ENCODE measurements around the gene PTPRT.

PTPRT gene

DNA sequence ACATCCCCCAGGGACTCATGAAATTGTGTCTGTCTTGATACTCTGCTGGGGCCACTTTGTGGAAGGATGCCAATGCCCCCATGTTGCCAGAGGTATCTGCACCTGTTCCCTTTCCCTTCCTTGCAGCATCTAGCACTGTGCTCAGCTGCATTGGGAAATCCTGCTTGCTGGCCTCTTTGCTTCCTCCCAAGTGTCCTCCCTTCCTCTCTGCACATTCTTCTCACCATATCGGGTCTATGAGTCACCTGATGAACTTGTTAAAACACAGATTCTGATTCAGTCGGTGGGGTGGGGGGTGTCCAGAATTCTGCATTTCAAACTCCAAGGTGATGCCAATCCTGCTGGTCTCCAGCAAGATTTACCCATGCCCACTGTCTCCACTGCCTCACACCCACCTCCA is 467.8 kb downstream of the PTPRT start:
- DNase-seq (ENCODE audit: low read depth in 2 of 2): no peak

DNA sequence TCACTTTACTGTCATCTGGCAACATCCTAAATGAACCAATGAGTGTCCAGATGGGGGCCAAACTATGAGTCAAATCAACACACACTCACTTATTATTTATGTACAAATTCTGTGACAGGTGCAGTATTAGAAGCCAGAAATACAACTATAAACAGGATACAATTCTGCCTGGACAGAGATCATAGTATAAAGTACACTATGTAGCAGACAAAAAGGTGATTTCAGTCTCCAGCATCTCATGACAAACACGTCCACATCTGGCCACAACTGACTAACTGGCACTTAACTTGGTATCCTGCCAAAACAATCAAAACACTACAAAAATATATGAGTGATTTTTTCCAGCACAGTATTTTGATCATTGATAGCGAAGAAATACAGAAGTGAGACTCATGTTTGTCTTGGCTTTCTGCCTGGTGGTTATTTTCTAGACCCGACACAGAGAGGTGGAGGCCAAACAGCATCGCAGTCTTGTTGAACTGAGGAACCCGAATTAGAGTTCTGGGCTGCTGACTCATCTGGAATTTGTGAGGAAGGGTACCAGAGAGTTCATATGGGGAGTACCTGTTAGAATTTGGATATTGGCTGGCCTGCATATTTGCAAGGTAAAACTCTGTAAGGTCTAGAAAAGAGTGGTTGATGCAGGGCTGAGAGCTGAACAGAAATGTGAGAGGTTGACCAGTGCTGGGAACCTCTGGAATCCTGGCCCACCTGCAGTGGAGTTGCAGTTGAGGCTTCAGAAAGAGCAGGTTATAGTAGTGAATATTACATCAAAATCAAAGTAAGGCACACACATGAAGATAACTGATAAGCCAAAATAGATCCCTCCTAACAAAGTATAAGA is 475.2 kb downstream of the PTPRT start:
- DNase-seq (ENCODE audit: low read depth in 2 of 2): no peak

DNA sequence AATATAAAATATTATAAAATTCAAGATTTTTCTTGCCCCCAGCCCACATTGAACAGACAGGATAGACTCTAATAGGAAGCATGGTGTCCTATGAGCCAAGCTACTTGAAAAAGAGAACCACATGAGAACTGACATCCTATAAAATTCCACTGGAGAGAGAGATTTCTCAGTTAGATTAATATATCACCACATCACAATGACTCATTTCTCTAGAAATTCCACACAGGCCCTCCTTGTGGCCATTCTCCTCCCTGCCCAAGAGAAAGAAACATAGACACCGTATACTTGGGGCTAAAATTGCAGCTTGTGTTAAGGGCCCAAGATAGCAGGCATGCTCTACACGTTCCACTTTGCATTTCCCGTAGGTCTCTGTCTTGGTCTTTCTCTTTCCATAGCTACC is 481.4 kb downstream of the PTPRT start:
- no peak for DNase-seq (ENCODE audit: low read depth in 2 of 2)

DNA sequence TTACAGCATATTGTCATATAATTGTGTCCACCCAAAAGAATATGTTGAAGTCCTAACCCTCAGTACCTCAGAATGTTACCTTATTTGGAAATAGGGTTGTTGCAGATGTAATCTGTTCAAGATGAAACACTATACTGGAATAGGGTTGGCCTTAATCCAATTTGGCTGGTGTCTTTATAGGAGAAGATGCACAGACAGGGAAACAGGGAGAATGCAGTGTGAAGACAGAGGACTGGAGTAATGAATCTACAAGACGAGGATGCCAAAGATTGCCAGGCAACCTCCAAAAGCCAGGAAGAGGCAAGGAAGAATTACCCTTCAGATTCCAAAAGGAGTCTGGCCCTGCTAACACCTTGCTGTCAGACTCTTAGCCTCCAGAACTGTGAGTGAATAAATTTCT is 482.9 kb downstream of the PTPRT start:
- no peak for DNase-seq (ENCODE audit: low read depth in 2 of 2)

DNA sequence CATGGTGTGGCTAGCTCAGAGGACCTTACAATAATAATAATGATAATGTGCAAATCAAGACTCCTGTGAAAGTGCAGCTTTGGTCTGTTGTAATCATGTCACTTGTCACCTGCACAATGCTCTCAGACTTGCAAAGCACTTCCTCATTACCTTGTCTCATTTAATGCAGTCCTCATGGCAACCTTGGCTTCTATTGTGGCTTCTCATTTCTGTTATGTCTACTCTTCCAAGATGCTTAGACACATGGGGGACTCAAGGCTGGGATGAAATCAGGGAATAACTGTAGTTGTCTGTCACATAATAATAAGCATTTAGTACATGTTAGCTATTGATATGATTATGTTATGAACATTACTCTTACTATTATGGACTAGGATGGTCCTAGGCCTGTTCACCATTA is 484.2 kb downstream of the PTPRT start:
- no peak for DNase-seq (ENCODE audit: low read depth in 2 of 2)

DNA sequence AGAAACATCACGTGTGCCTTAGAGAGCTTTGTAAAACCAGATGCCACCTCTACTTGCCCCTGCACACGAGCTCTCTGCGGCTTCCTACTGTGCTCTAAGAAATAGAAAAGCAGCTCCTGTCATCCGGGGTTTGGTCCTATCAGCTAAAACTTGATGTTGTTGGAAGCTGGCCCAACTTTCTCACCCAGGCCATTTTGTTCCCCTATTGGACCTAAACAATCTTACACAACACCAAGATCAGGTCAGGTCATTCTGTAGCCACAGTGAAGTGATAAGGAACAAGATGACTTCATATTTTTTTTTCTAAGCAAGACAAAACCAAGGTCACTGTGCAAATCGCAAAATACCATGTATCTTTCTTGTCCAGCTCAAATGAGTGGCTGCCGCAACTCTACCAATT is 486.0 kb downstream of the PTPRT start:
- DNase-seq (ENCODE audit: low read depth in 2 of 2): no peak

DNA sequence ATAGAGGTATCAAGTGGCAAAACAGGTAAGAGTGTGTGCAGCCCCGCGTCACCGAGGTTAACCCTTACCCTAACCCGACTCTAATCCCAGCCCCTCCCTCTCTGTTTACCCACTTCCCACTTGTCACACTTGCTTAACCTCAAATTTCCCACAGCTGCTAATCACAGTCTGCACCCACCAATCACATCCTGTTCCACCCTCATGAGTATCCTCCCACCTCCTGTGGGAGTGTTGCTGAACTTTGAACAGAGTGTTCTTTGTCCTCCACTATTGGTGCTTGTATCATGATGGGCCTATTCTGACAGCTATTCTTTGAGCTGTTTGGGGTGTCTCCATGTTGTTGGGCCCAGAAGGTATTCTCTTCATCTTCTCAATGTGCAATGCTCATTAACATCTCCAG is 487.8 kb downstream of the PTPRT start:
- no peak for DNase-seq (ENCODE audit: low read depth in 2 of 2)

DNA sequence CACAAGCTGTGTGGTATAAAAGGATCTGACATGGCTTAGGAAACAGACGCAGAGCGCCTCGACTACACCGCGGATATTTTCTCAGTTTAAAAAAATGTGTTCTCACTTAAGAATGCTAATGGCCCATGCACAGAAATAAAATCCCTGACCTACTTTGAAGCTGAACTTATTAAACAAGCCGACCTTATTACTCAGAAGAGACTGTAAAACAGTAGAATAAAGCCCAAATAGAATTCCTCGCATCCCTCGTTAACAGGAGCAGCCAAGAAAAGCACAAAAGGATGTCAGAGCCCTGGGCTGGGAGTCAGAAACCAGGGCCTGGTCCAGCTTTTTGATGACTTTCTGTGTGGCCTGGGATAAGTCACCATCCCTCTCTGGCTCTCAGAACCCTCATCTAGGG is 489.3 kb downstream of the PTPRT start:
- no peak for DNase-seq (ENCODE audit: low read depth in 2 of 2)

DNA sequence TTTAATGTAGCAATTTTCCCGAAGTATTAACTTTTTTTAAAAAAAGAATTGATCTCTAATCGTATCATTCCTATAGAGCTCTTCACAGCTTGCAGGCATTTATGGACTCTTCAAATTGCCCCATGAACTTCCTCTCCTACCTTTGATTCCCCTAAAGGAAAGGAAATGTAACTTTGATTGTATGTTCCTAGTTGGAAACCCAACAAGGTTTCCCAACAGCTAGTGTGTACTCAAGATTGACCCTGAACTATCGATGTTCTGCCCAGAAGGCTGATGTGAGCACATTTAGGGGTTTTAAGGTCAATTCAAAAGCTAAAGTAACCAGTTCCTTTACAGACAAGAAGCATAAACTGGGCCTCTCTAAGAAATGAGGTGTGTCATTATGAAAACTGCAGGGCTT is 491.7 kb downstream of the PTPRT start:
- no peak for DNase-seq (ENCODE audit: low read depth in 2 of 2)

DNA sequence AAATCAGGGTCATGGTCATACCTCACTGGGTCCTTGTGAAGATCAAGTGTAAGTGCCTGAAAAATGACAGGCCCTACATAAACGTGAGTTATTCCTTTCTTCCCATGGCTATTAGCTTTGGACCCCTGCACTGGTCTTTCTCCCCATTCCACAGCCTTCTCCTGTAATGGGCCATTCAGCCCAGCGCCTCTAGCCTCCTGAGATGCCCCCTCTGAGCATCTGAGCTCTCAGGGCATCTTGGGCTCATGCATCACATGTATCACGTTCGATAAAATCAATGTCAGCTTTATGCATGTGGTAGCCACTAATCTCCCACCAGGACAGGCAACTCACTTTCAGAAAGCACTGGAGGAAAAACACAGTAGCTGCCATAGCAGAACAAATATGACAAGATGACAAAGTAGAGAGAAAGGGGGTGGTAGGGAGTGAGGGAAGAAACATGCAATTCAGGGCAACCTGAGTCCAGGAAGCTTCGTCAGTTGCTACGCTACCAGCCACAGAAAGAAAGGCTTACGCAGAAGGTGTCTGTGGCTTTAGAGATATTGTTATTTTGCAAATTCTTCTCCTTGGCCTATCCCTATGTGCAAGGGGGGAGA is 498.8 kb downstream of the PTPRT start:
- DNase-seq (ENCODE audit: low read depth in 2 of 2): no peak

DNA sequence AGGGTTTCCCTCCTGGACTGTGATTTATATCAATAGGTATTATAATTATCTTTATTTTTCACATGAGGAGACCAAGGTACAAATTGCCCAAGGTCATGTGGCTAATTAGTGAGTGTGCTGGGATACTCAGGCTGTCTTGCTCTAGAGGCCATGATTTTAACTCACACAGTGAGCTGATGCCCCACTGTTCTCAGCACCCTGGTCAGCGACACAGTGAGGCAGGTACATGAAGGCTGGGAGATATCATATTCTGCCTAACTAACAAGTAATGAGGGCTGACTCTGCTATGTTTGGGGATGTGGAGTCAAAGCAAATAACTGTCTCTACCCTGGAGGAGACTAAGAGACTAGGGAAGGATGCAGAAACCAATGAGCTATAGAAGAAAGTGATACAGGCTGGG is 501.1 kb downstream of the PTPRT start:
- no peak for DNase-seq (ENCODE audit: low read depth in 2 of 2)

DNA sequence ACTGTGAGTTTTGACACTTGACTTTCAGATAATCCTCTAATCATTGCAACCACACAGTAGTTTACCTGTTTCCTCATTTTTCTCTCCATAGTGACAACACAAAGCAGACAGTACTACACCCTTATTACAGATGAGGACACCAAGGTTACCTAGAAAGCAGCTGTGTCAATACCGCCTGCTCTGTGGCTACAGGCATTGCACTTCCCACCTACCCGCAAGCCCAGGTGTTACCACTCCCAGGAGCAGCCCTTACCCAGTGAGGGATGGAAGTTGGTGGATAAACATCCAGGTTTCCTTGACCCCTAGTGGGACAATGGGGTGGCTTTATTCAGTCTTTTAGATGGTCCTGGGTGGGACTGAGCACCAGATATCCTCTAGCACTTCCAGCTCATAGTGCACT is 503.6 kb downstream of the PTPRT start:
- DNase-seq (ENCODE audit: low read depth in 2 of 2): no peak

DNA sequence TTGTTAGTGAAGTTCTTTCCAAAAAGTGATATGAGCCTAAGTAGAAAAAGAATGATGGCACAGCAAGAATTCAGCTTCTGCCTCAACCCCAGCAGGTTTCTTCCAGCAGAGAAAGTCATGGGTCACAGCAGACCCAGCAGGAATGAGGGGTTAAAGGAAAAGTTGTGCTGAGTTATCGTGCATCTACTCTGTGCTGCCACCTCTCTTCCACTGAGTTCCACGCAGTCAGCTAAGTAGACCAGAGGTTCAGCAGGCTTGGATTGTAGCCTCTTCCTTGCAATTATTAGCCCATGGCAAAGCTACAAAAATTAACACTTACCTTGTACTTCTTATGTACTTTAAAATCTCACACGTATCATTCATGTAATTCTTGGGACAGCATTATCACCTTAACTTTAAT is 510.8 kb downstream of the PTPRT start:
- no peak for DNase-seq (ENCODE audit: low read depth in 2 of 2)

DNA sequence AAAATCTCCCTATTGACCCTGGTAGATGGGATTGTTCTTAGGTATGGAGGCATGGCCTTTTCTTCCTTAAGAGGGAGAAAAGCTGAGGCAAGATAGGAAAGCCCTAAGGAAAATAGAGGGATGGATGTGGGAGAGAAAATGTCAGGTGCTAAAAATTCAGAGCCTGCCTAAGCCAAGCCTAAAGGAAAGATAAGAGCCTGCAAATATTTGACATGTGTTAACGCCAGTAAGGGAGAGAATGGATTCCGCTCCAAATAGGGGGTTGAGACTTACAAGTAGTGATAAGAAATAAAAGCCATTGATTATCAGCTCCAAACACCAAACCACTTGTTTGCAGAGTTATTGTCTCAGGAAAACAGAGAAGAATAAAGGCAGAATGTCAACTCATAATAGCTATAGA is 533.6 kb downstream of the PTPRT start:
- DNase-seq (ENCODE audit: low read depth in 2 of 2): no peak

DNA sequence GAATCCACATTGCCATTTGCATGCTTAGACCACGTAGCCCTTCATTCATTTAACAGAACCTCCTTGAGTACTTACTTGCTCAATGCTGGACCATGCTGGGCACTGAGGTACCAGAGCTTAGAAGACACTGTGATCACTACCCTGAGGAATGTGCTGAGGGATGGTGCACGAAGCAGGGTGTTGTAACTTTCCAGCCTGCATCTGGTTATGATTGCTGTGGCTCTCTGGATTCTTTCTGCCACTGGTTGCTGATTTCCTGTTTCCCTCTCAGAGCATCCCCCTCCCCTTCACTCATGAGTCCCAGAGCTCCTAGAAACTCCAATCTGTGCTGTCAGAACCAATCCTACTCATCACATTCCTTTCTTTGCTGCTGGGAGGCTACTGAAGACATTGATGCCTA is 537.4 kb downstream of the PTPRT start:
- no peak for DNase-seq (ENCODE audit: low read depth in 2 of 2)

DNA sequence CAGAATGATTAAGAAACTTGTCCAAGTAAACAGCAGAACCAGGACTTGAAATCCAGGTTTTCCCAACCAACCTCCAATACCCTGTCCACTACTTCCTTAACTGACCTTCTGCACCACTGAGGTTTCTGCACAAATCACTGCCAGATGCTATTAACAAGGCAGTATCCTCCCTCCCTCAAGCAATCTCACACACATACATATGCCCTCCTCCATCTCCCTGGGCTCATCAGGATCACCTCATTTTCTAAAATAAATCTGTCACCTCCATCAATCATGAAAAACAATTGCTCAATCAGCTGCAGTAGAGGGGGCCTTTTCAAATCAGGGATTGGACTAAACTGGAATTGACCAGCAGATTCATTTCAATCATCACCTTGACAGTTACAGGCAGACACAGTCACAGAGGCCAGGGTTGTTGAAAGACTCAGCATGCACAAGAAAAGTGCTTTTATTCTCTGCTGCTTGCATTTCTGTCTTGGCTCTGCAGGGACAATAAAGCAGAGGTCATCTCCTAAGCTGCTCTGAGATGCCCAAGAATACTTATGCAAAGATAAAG is 539.4 kb downstream of the PTPRT start:
- no peak for DNase-seq (ENCODE audit: low read depth in 2 of 2)

DNA sequence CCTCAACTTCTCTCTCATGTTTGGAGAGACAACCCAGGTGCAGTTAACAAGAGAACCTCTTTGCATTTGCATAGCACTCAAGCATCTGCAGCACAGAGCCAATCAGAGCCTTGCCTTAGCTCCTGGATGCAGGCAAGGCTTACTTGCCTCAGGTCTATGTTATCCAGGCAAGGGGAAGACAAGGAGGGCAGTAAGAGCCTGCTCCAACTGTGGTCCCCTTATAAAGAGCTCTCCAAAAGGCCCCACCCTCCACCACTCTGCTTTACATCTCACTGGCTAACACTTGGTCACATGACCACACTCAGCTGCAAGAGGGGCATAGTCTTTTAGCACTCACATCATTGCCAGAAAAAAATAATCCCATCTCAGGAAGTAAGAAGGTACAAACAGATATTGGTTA is 540.0 kb downstream of the PTPRT start:
- no peak for DNase-seq (ENCODE audit: low read depth in 2 of 2)

DNA sequence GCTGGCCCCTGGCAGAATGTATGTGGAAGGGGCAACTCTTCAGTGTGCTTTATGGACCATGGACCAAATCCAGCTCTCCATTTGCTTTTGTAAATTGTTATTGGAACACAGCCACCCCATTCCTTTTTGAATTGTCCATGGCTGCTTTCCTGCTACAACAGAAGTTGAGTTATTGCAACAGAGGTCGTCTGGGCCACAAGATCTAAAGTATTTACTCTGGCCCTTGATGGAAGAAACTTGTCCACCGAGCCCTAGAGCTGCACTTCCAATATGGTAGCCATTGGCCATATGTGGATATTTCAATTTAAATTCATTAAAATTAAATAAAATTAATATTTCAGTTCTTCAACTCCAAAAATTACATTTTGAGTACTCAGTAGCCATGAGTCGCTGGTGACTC is 543.5 kb downstream of the PTPRT start:
- DNase-seq (ENCODE audit: low read depth in 2 of 2): no peak

DNA sequence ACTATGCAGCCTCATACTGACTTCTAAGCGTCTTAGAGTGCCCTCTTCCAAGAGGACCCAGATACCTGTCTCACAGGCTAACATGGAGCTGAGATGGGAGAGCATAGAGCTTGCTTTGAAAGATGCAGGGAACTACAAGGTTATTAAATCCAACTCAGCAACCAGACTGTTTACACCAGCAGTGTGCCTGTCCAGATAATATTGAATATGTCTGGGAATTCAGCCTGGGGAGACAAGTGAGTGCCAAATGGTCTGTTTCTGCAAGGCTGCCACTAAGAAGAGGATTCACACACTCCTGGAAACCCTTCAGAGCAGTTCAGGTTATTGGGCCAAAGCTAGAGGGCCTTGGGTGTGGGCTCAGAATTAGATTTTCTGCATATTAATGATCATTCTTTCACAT is 547.8 kb downstream of the PTPRT start:
- DNase-seq (ENCODE audit: low read depth in 2 of 2): no peak

DNA sequence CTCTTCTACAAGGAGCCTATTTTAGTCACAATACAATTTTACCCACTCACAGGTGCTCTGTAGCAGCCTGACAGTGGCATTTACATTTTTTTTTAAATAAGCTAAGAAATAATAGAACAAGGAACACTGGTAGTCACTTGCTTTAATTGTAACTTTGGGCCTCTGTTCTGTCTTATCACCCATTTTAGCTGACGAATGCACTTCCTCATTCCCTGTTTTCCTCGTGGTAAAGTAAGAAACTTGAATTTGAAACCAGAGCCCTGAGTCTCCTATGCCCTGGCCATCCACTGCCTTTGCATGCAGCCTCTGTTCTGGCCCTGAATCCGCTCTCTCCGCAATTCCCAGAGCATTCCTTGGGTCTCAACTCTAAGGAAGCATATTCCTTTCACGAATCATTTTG is 550.6 kb downstream of the PTPRT start:
- no peak for DNase-seq (ENCODE audit: low read depth in 2 of 2)

DNA sequence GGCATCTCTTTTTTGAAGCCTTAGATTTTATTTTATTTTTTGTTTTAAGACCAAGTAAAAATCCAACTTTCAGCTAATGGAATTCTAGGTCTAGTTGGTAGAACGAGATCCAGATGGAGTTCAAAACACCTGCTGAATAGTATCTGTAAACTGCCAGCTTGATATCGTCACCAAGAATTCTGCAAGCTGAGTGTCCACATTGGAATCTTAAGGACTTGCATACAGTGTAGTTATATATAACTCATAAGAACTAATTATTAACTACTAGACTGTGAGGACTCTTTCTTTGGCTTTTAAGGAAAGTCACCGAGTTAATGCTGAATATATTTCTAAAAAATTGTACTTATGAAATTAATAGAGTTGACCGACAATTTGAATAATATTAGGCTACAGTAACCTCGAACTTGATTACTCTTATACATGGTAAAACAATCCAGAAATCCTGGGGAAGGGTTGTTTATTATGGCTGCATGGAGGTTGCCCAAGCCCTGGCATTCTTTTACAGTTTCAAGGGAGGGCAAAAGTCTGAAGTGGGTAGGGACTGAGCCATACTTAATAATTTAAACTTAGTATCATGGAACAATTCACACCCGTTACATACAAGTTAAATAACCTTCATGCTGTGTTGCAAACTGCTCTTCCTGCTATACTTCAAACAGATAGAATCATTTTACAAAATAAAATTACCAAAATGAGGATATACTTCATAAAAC is 553.9 kb downstream of the PTPRT start:
- no peak for DNase-seq (ENCODE audit: low read depth in 2 of 2)

DNA sequence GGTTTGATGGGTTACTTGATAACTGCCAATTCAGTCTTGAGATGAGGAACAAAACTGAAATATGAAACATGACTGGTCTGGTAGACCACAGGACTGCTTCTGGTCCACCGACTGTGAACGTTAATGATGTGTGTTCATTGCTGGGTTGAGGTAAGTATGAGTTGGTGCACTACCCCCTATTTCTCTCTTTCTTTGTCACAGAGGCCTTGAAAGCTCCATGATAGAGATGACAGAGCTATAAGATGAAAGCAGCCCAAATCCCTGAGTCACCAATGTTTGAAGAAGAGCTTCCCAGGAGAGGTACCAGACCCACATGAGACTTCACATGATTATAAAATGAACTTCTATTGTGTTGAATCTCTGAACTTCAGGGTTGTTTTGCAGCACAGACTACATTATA is 555.5 kb downstream of the PTPRT start:
- no peak for DNase-seq (ENCODE audit: low read depth in 2 of 2)

DNA sequence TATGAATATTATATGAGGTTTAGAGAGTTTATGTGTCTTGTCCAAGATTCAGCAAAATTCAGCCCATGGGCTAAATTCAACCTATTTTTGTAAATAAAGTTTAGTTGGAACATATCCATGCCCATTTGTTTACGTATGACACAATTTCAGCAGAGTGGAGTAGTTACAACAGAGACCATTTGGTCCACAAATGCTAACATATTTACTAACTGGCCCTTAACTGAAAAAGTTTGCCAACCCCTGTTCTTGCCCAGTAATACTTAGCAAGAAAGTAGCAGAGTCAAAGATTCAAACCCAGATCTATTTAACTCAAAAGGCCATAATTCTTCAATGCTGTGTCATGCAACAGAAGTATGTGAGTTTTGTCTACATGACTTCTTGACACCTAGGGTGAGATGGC is 561.0 kb downstream of the PTPRT start:
- DNase-seq (ENCODE audit: low read depth in 2 of 2): no peak
